GM20000 (cell line): ENCODE measurements around the gene SLC37A1.

Experiments used
- DNase-seq: peaks from one replicate; pipeline ENCODE4 v3.0.0; 2012; ENCODE audit warnings: low spot score
- CTCF ChIP-seq: IDR thresholded peaks from 2 replicates; pipeline ENCODE4 v1.5.1; 2012; ENCODE audit warnings: mild to moderate bottlenecking, control low read depth; ENCODE audit errors: extremely low read depth, missing control alignments

SLC37A1 gene

GRCh38 chr21:42474043-42474831 is 39.4 kb upstream of the SLC37A1 start:
- TF ChIP-seq CTCF, result no peak
- DNase-seq, result peak; percentile 48

GRCh38 chr21:42475036-42475435 is 38.6 kb upstream of the SLC37A1 start:
- DNase-seq, result no peak
- no peak for TF ChIP-seq CTCF

- no peak for DNase-seq
- TF ChIP-seq CTCF, result no peak
These were observed 37.9 kb upstream of the SLC37A1 start for GRCh38 chr21:42475526-42476387.

GRCh38 chr21:42476388-42477331 is 37.0 kb upstream of the SLC37A1 start:
- TF ChIP-seq CTCF, result no peak
- no peak for DNase-seq

- TF ChIP-seq CTCF, result no peak
These were observed 35.1 kb upstream of the SLC37A1 start for GRCh38 chr21:42478504-42478903.

GRCh38 chr21:42479582-42479981 is 34.1 kb upstream of the SLC37A1 start:
- no peak for TF ChIP-seq CTCF
- DNase-seq, result no peak

More at GRCh38 chr21:42478504-42478903, 35.1 kb upstream of the SLC37A1 start:
- DNase-seq, result peak; percentile 39
